Lower leg skin (tissue), 3 donors: ENCODE data around the gene CDH3.
"Not testable (repeated sequence)": the region's sequence is repeated elsewhere in the genome, so short reads cannot be mapped to it uniquely, and the experiment has no call there.

ENCODE experiments used
- CTCF ChIP-seq, 3 donors: fragments of 450-650 bp; IDR thresholded peaks; one replicate each; pipeline ENCODE4 v1.5.1; 2016; ENCODE audit warnings: antibody characterized with exemption in 3 of 3, mild to moderate bottlenecking in 3 of 3, moderate library complexity in 2 of 3
- POLR2A ChIP-seq, 2 donors: fragments of 450-650 bp; IDR thresholded peaks; one replicate each; pipeline ENCODE4 v1.6.1; 2016 to 2017; ENCODE audit warnings: antibody characterized with exemption in 2 of 2, mild to moderate bottlenecking in 1 of 2, moderate library complexity in 1 of 2

DNA sequence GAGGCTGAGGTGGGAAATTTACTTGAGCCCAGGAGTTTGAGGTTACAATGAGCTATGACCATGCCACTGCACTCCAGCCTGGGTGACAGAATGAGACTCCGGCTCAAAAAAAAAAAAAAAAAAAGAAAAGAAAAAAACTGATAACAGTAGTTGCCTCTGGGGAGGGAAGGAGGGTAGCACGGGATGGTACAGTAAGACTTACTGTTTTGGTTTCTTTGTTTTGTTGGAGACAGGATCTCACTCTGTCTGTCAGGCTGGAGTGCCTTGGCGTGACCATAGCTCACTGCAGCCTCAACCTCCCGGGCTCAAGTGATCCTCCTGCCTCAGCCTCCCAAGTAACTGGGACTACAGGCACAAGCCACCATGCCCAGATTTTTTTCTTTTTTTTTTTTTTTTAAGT lies 71.4 kb downstream of the CDH3 start:
- not testable (repeated sequence) for TF ChIP-seq CTCF, POLR2A (IDR thresholded peaks at IDR 0.05)
